H9 (cell line): ENCODE results near the gene ABCC12. TPM values are rescaled to one million over a fixed set of nuclear protein-coding genes. Genes with fewer than 3 reads are reported as not detected.

ENCODE experiments used
- DNase-seq: peaks from one replicate; pipeline ENCODE4 v3.0.0-alpha.2; 2017
- H2AFZ ChIP-seq: one replicate; pipeline ENCODE4 v1.6.1; 2013; ENCODE audit warnings: mild to moderate bottlenecking, low read length, control low read depth, moderate library complexity
- H2AK5ac ChIP-seq: 2 replicates; pipeline ENCODE4 v1.6.1; 2013; ENCODE audit warnings: low read length, control low read depth, mixed read lengths; ENCODE audit not compliant: insufficient read length
- H2BK120ac ChIP-seq: one replicate; pipeline ENCODE4 v1.6.1; 2013; ENCODE audit warnings: low read depth, mild to moderate bottlenecking, low read length, control low read depth, inconsistent platforms; ENCODE audit not compliant: poor library complexity, severe bottlenecking
- H2BK12ac ChIP-seq: 2 replicates; pipeline ENCODE4 v1.6.1; 2013; ENCODE audit warnings: low read length, control low read depth, mixed read lengths, low read depth; ENCODE audit not compliant: insufficient read length
- H2BK15ac ChIP-seq: 2 replicates; pipeline ENCODE4 v1.6.1; 2013; ENCODE audit warnings: low read depth, low read length, control low read depth
- H2BK20ac ChIP-seq: one replicate; pipeline ENCODE4 v1.6.1; 2013; ENCODE audit warnings: low read depth, mild to moderate bottlenecking, low read length, control low read depth, inconsistent platforms; ENCODE audit not compliant: poor library complexity, severe bottlenecking
- H2BK5ac ChIP-seq: 2 replicates; pipeline ENCODE4 v1.6.1; 2013; ENCODE audit warnings: low read length, control low read depth, mixed read lengths; ENCODE audit not compliant: insufficient read length
- H3K14ac ChIP-seq: 2 replicates; pipeline ENCODE4 v1.6.1; 2013; ENCODE audit warnings: low read length, control low read depth; ENCODE audit not compliant: insufficient read depth
- H3K18ac ChIP-seq: 2 replicates; pipeline ENCODE4 v1.6.1; 2013; ENCODE audit warnings: low read depth, mild to moderate bottlenecking, mixed read lengths, low read length, control low read depth; ENCODE audit not compliant: insufficient read length
- H3K23ac ChIP-seq: 2 replicates; pipeline ENCODE4 v1.6.1; 2013; ENCODE audit warnings: low read length, control low read depth, mixed read lengths, low read depth; ENCODE audit not compliant: insufficient read length
- H3K23me2 ChIP-seq: 2 replicates; pipeline ENCODE4 v1.6.1; 2013; ENCODE audit warnings: low read depth, mild to moderate bottlenecking, mixed read lengths, low read length, control low read depth; ENCODE audit not compliant: insufficient read length, poor library complexity, severe bottlenecking
- H3K27ac ChIP-seq: 2 replicates; pipeline ENCODE4 v1.5.1; 2013; ENCODE audit warnings: low read length, control low read depth, mixed read lengths, low read depth; ENCODE audit not compliant: insufficient read length
- H3K27me3 ChIP-seq: 2 replicates; pipeline ENCODE4 v1.6.1; 2013; ENCODE audit warnings: low read length, control low read depth, inconsistent platforms; ENCODE audit not compliant: insufficient read depth
- H3K4ac ChIP-seq: 2 replicates; pipeline ENCODE4 v1.6.1; 2013; ENCODE audit warnings: low read depth, mild to moderate bottlenecking, control low read depth, inconsistent platforms, low read length, moderate library complexity
- H3K4me1 ChIP-seq: 2 replicates; pipeline ENCODE4 v1.6.1; 2013; ENCODE audit warnings: low read length, control low read depth, inconsistent platforms; ENCODE audit not compliant: insufficient read depth
- H3K4me2 ChIP-seq: 2 replicates; pipeline ENCODE4 v1.6.1; 2013; ENCODE audit warnings: low read length, control low read depth, mixed read lengths; ENCODE audit not compliant: insufficient read length, insufficient read depth
- H3K56ac ChIP-seq: 2 replicates; pipeline ENCODE4 v1.6.1; 2013; ENCODE audit warnings: low read depth, mild to moderate bottlenecking, mixed read lengths, low read length, control low read depth; ENCODE audit not compliant: insufficient read length
- H3K79me1 ChIP-seq: 2 replicates; pipeline ENCODE4 v1.6.1; 2013; ENCODE audit warnings: low read depth, mild to moderate bottlenecking, moderate library complexity, low read length, control low read depth, inconsistent platforms; ENCODE audit not compliant: insufficient read depth, poor library complexity, severe bottlenecking
- H3K79me2 ChIP-seq: 2 replicates; pipeline ENCODE4 v1.6.1; 2013; ENCODE audit warnings: low read length, control low read depth, inconsistent platforms; ENCODE audit not compliant: insufficient read depth
- H3K9ac ChIP-seq: 2 replicates; pipeline ENCODE4 v1.6.1; 2013; ENCODE audit warnings: low read length, control low read depth, mixed read lengths; ENCODE audit not compliant: insufficient read length; ENCODE audit errors: extremely low read depth
- H3K9me3 ChIP-seq: one replicate; pipeline ENCODE4 v1.6.1; 2013; ENCODE audit warnings: low read depth, low read length, inconsistent platforms; ENCODE audit not compliant: control insufficient read depth
- H3T11ph ChIP-seq: one replicate; pipeline ENCODE4 v1.6.1; 2013; ENCODE audit warnings: mild to moderate bottlenecking, low read length, control low read depth, inconsistent platforms
- H4K20me1 ChIP-seq: one replicate; pipeline ENCODE4 v1.6.1; 2013; ENCODE audit not compliant: control insufficient read depth, insufficient read length, insufficient read depth
- H4K5ac ChIP-seq: 2 replicates; pipeline ENCODE4 v1.6.1; 2013; ENCODE audit warnings: low read depth, mild to moderate bottlenecking, mixed read lengths, low read length, control low read depth; ENCODE audit not compliant: insufficient read length
- H4K8ac ChIP-seq: replicated peaks from 2 replicates; pipeline ENCODE4 v1.6.1; 2013; ENCODE audit warnings: low read length, control low read depth, mixed read lengths, low read depth; ENCODE audit not compliant: insufficient read length
- H4K91ac ChIP-seq: 2 replicates; pipeline ENCODE4 v1.6.1; 2013; ENCODE audit warnings: low read depth, mild to moderate bottlenecking, moderate library complexity, mixed read lengths, low read length, control low read depth; ENCODE audit not compliant: insufficient read length
- H3K27ac Mint-ChIP-seq, 3 experiments: 2 replicates in 2 of 3; 3 replicates in 1 of 3; pipeline ENCODE4 v1.8.0; 2020 to 2021; ENCODE audit warnings: mixed read lengths in 3 of 3, mild to moderate bottlenecking in 1 of 3, moderate library complexity in 1 of 3
- H3K27me3 Mint-ChIP-seq: 2 replicates; pipeline ENCODE4 v1.8.0; 2021; ENCODE audit warnings: low read depth, mild to moderate bottlenecking, moderate library complexity, mixed read lengths
- H3K36me3 Mint-ChIP-seq, 3 experiments: 2 replicates in 2 of 3; 3 replicates in 1 of 3; pipeline ENCODE4 v1.8.0; 2020 to 2021; ENCODE audit warnings: low read depth in 3 of 3, mixed read lengths in 3 of 3; ENCODE audit not compliant: insufficient read depth in 1 of 3
- H3K4me1 Mint-ChIP-seq, 2 experiments: 2 replicates each; pipeline ENCODE4 v1.8.0; 2020; ENCODE audit warnings: mixed read lengths in 2 of 2
- H3K4me3 Mint-ChIP-seq, 2 experiments: 2 replicates in 1 of 2; 3 replicates in 1 of 2; pipeline ENCODE4 v1.8.0; 2020 to 2021; ENCODE audit warnings: mild to moderate bottlenecking in 2 of 2, mixed read lengths in 2 of 2, moderate library complexity in 1 of 2
- H3K9me3 Mint-ChIP-seq, 2 experiments: 2 replicates in 1 of 2; 3 replicates in 1 of 2; pipeline ENCODE4 v1.8.0; 2020; ENCODE audit warnings: mild to moderate bottlenecking in 2 of 2, mixed read lengths in 2 of 2, moderate library complexity in 1 of 2
- CTCF ChIP-seq: fragments of 200-600 bp; sonication (generic); conservative IDR thresholded peaks from 3 replicates; pipeline ENCODE4 v1.8.0; 2021; ENCODE audit warnings: antibody characterized with exemption, mild to moderate bottlenecking
- WGBS: extraction: QIAGEN DNeasy Blood & Tissue Kit; methylation state at CpG from one replicate; pipeline ENCODE4 v1.1.7; 2013; ENCODE audit warnings: missing lambda C conversion rate, low lambda C conversion rate, mixed read lengths; ENCODE audit not compliant: insufficient read length; ENCODE audit errors: extremely low coverage; 5-methylcytosine and 5-hydroxymethylcytosine counted together
- total RNA-seq: library from RNA; stranded (reverse); gene quantifications from 2 replicates; pipeline ENCODE4 v1.2.1, GENCODE V29; 2021

Gene ABCC12
- total RNA-seq, 1 experiment from 2014 or later, result 0.09 TPM

- no peak overlapping the region for H3K4me2 ChIP-seq
- no CpG with 5 or more reads among the region's 3 CpGs for WGBS
- H3K27me3 ChIP-seq, result no peaks in the 10 kb centered on the region
- H3K14ac ChIP-seq, result no peak overlapping the region
- no peak for DNase-seq
- H2BK120ac ChIP-seq, result no peak overlapping the region
- H3K23me2 ChIP-seq, result no peaks in the 10 kb centered on the region
- H3K4me1 ChIP-seq, result no peaks in the 10 kb centered on the region
- no peak overlapping the region for H2AK5ac ChIP-seq
- H3K4me1 Mint-ChIP-seq, result peaks cover 5% of the 10 kb centered on the region in 2 experiments
- H3K79me2 ChIP-seq, result no peaks in the 10 kb centered on the region
- no peaks in the 10 kb centered on the region for H3K36me3 Mint-ChIP-seq
- H3K79me1 ChIP-seq, result no peaks in the 10 kb centered on the region
- H3K56ac ChIP-seq, result no peak overlapping the region
- H3K27me3 Mint-ChIP-seq, result no peaks in the 10 kb centered on the region; the same call in 1 of the 2 replicates
- TF ChIP-seq CTCF, result no peak
- H4K5ac ChIP-seq, result no peak overlapping the region
- H4K8ac ChIP-seq, result no peak overlapping the region
- no peak overlapping the region for H2BK20ac ChIP-seq
- no peak overlapping the region for H4K91ac ChIP-seq
- no peak overlapping the region for H3K4me3 Mint-ChIP-seq
- H2BK12ac ChIP-seq, result no peak overlapping the region
- no peak overlapping the region for H3K23ac ChIP-seq
- no peak overlapping the region for H2AFZ ChIP-seq
- H3K9me3 ChIP-seq, result no peaks in the 10 kb centered on the region
- H3K27ac ChIP-seq, result no peak overlapping the region
- H3K9ac ChIP-seq, result no peak overlapping the region
- no peak overlapping the region for H3K18ac ChIP-seq
- no peak overlapping the region for H3K4ac ChIP-seq
- no peak overlapping the region for H3K27ac Mint-ChIP-seq
- H4K20me1 ChIP-seq, result no peaks in the 10 kb centered on the region
- no peak overlapping the region for H2BK15ac ChIP-seq
- no peak overlapping the region for H3T11ph ChIP-seq
- no peaks in the 10 kb centered on the region; a peak in 2 of 5 replicates for H3K9me3 Mint-ChIP-seq
- no peak overlapping the region for H2BK5ac ChIP-seq
Measured at GRCh38 chr16:48137822-48138221, 18.0 kb downstream of the ABCC12 start.
